ENCODE measurements around the gene MBP.
"Not testable (repeated sequence)": the region's sequence is repeated elsewhere in the genome, so short reads cannot be mapped to it uniquely, and the experiment has no call there.

Gene MBP

DNA sequence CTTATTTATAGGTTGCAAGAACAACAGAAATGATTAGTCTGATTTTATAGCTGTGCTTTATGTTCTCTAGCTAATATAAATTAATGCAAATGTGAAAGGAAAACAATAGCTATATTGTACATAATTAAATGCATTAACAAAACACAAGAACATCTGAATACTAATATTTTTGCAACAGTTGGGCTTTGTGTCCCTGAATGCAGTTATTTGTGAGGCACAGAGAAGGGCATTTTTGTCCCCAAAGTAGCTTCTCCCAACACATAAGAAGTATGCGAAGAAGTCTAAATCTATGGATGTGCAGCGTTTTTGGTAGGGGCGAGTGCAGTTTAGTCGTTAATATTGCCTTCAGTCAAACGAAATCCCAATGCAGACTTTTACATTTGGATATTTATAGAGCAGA, 110.0 kb downstream of the MBP start:
- Histone ChIP-seq H3K9ac (ENCODE audit: low read length) (no peak overlapping the region), H3K9me3 (ENCODE audit: low read length) (no peaks in the 10 kb centered on the region), H3F3A (ENCODE audit: insufficient read depth, low read length) (no peaks in the 10 kb centered on the region), H3K79me2 (ENCODE audit: insufficient read depth, low read length) (no peaks in the 10 kb centered on the region), H4K20me1 (ENCODE audit: insufficient read depth, low read length) (no peaks in the 10 kb centered on the region), H3K27me3 (ENCODE audit: insufficient read depth, low read length) (no peaks in the 10 kb centered on the region), H3K9me2 (ENCODE audit: low read depth, low read length) (no peaks in the 10 kb centered on the region), H3K36me3 (ENCODE audit: insufficient read depth, low read length) (peaks cover 42% of the 10 kb centered on the region), H3K4me3 (ENCODE audit: low read depth, low read length, poor library complexity, severe bottlenecking) (no peak overlapping the region), H2AFZ (ENCODE audit: low read length) (no peak overlapping the region), H3K4me1 (ENCODE audit: insufficient read depth, low read length, severe bottlenecking) (peaks cover 24% of the 10 kb centered on the region), H3K27ac (ENCODE audit: low read depth, low read length, poor library complexity, severe bottlenecking) (peak overlapping the region; percentile 63), H3K4me2 (ENCODE audit: low read length) (no peak overlapping the region; the same call in 1 of the 2 replicates)
- TF ChIP-seq, protein P1, sequence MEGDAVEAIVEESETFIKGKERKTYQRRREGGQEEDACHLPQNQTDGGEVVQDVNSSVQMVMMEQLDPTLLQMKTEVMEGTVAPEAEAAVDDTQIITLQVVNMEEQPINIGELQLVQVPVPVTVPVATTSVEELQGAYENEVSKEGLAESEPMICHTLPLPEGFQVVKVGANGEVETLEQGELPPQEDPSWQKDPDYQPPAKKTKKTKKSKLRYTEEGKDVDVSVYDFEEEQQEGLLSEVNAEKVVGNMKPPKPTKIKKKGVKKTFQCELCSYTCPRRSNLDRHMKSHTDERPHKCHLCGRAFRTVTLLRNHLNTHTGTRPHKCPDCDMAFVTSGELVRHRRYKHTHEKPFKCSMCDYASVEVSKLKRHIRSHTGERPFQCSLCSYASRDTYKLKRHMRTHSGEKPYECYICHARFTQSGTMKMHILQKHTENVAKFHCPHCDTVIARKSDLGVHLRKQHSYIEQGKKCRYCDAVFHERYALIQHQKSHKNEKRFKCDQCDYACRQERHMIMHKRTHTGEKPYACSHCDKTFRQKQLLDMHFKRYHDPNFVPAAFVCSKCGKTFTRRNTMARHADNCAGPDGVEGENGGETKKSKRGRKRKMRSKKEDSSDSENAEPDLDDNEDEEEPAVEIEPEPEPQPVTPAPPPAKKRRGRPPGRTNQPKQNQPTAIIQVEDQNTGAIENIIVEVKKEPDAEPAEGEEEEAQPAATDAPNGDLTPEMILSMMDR (IDR thresholded peaks at IDR 0.05; ENCODE audit: low read length), result no peak

DNA sequence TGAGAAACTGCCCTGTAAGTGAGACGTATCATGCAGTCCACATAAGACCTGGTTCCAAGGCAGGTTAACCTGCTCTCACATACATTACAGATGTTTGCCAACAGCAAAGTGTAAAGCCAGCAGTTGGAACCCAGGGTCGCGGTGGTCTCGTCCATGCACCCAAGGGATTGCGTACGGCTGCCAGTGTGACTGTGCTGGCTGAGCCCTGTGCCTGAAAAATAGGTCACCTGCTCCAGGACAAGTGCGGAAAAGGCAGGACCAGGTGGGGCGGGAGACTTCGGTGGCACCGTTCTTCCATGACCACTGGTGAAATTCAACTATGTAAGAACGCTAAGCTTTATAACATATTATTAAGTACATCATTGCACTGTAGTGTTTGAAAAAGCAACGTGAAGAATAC, 110.5 kb downstream of the MBP start:
- Histone ChIP-seq H3K36me3 (ENCODE audit: insufficient read depth, low read length) (peaks cover 47% of the 10 kb centered on the region), H3F3A (ENCODE audit: insufficient read depth, low read length) (no peaks in the 10 kb centered on the region), H3K9ac (ENCODE audit: low read length) (no peak overlapping the region), H3K4me2 (ENCODE audit: low read length) (no peak overlapping the region), H4K20me1 (ENCODE audit: insufficient read depth, low read length) (no peaks in the 10 kb centered on the region), H3K27ac (ENCODE audit: low read depth, low read length, poor library complexity, severe bottlenecking) (peak overlapping the region; percentile 63), H2AFZ (ENCODE audit: low read length) (no peak overlapping the region), H3K4me3 (ENCODE audit: low read depth, low read length, poor library complexity, severe bottlenecking) (no peak overlapping the region), H3K9me3 (ENCODE audit: low read length) (no peaks in the 10 kb centered on the region), H3K27me3 (ENCODE audit: insufficient read depth, low read length) (no peaks in the 10 kb centered on the region), H3K79me2 (ENCODE audit: insufficient read depth, low read length) (no peaks in the 10 kb centered on the region), H3K9me2 (ENCODE audit: low read depth, low read length) (no peaks in the 10 kb centered on the region), H3K4me1 (ENCODE audit: insufficient read depth, low read length, severe bottlenecking) (peaks cover 24% of the 10 kb centered on the region)
- TF ChIP-seq EZH2 (IDR thresholded peaks at IDR 0.05; ENCODE audit: borderline replicate concordance, low read length), result no peak
- TF ChIP-seq, protein P1 (IDR thresholded peaks at IDR 0.05; ENCODE audit: low read length), result no peak

DNA sequence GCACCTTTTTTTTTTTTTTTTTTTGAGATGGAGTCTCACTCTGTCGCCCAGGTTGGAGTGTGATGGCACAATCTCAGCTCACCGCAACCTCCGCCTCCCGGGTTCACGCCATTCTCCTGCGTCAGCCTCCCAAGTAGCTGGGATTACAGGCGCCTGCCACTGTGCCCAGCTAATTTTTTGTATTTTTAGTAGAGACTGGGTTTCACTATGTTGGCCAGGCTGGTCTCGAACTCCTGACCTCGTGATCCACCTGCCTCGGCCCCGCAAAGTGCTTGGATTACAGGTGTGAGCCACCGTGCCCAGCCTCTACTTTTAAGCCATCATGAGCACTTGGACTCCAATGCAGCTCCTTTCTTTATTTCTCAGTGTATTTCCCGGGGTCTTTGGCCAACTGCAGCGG, 111.1 kb downstream of the MBP start:
- H3K9me2 ChIP-seq (ENCODE audit: low read depth, low read length); H2AFZ ChIP-seq (ENCODE audit: low read length); H4K20me1 ChIP-seq (ENCODE audit: insufficient read depth, low read length); H3F3A ChIP-seq (ENCODE audit: insufficient read depth, low read length); H3K27ac ChIP-seq (ENCODE audit: low read depth, low read length, poor library complexity, severe bottlenecking); H3K9me3 ChIP-seq (ENCODE audit: low read length); H3K4me2 ChIP-seq (ENCODE audit: low read length); H3K79me2 ChIP-seq (ENCODE audit: insufficient read depth, low read length); H3K4me3 ChIP-seq (ENCODE audit: low read depth, low read length, poor library complexity, severe bottlenecking); H3K27me3 ChIP-seq (ENCODE audit: insufficient read depth, low read length); H3K9ac ChIP-seq (ENCODE audit: low read length): not testable (repeated sequence)
- H3K36me3 ChIP-seq (ENCODE audit: insufficient read depth, low read length), result peaks cover 52% of the 10 kb centered on the region
- H3K4me1 ChIP-seq (ENCODE audit: insufficient read depth, low read length, severe bottlenecking), result peaks cover 24% of the 10 kb centered on the region

DNA sequence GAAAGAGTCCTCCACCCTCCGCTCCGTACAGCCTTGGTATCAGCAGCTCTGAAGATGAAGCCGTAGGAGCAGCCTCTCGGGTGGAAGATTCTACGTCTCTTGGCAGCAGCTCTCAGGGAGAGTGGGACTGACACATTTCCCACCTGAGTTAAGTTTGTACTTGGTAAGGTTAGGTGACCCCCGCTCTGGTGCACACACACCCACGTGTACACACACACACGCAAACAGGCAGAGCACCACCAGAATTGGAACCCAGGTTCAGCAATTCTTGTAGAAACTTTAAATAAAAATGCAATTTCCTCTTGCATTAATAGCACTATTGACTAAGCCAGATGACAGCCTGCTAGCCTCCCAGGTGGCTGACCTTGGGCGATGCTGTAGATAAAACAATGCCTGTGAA, 111.5 kb downstream of the MBP start:
- no peaks in the 10 kb centered on the region for H3K9me3 ChIP-seq (ENCODE audit: low read length)
- H3K4me2 ChIP-seq (ENCODE audit: low read length), result no peak overlapping the region
- no peak overlapping the region for H3K9ac ChIP-seq (ENCODE audit: low read length)
- H3F3A ChIP-seq (ENCODE audit: insufficient read depth, low read length), result no peaks in the 10 kb centered on the region
- TF ChIP-seq EZH2 (IDR thresholded peaks at IDR 0.05; ENCODE audit: borderline replicate concordance, low read length), result no peak
- TF ChIP-seq, protein P1 (IDR thresholded peaks at IDR 0.05; ENCODE audit: low read length), result no peak
- H3K36me3 ChIP-seq (ENCODE audit: insufficient read depth, low read length), result peaks cover 52% of the 10 kb centered on the region
- H2AFZ ChIP-seq (ENCODE audit: low read length), result no peak overlapping the region
- H3K27ac ChIP-seq (ENCODE audit: low read depth, low read length, poor library complexity, severe bottlenecking), result no peak overlapping the region
- no peak overlapping the region for H3K4me3 ChIP-seq (ENCODE audit: low read depth, low read length, poor library complexity, severe bottlenecking)
- no peaks in the 10 kb centered on the region for H3K9me2 ChIP-seq (ENCODE audit: low read depth, low read length)
- H3K79me2 ChIP-seq (ENCODE audit: insufficient read depth, low read length), result no peaks in the 10 kb centered on the region
- H4K20me1 ChIP-seq (ENCODE audit: insufficient read depth, low read length), result no peaks in the 10 kb centered on the region
- H3K4me1 ChIP-seq (ENCODE audit: insufficient read depth, low read length, severe bottlenecking), result peaks cover 24% of the 10 kb centered on the region
- no peaks in the 10 kb centered on the region for H3K27me3 ChIP-seq (ENCODE audit: insufficient read depth, low read length)
